Fibroblast of villous mesenchyme (primary cell): ENCODE data around the gene SPATA16. TPM values are rescaled to one million over a fixed set of nuclear protein-coding genes. Genes with fewer than 3 reads are reported as not detected.
A peak's percentile ranks its signal among the peaks of the same experiment; 100 is the strongest.
"Not testable (repeated sequence)": the region's sequence is repeated elsewhere in the genome, so short reads cannot be mapped to it uniquely, and the experiment has no call there.

Source experiments
- DNase-seq: peaks from one replicate; pipeline ENCODE4 v3.0.0-alpha.2; 2010; ENCODE audit warnings: low read depth
- H3K4me3 ChIP-seq: 2 replicates; pipeline ENCODE4 v1.5.1; 2011; ENCODE audit warnings: low read depth, mild to moderate bottlenecking, low read length
- CTCF ChIP-seq: IDR thresholded peaks from 2 replicates; pipeline ENCODE4 v1.5.1; 2012; ENCODE audit warnings: low read depth, mild to moderate bottlenecking, low read length; ENCODE audit not compliant: insufficient read depth
- total RNA-seq: library from RNA; depleted of rRNA; stranded (reverse); fragments of >200 nt; gene quantifications from 2 replicates; pipeline ENCODE4 v1.2.3, GENCODE V29; 2012

SPATA16 gene
- total RNA-seq, 1 donor = not detected

GRCh38 chr3:172882563-172882962 lies 258.5 kb downstream of the SPATA16 start:
- H3K4me3 ChIP-seq = no peak overlapping the region
- no peak for TF ChIP-seq CTCF
- no peak for DNase-seq

- H3K4me3 ChIP-seq, DNase-seq: not testable (repeated sequence)
These were observed 261.7 kb downstream of the SPATA16 start for GRCh38 chr3:172879381-172879780.

GRCh38 chr3:172877011-172877410 lies 264.0 kb downstream of the SPATA16 start:
- no peak overlapping the region for H3K4me3 ChIP-seq
- peak; percentile 58 for DNase-seq
- TF ChIP-seq CTCF = no peak

GRCh38 chr3:172876297-172876696 lies 264.7 kb downstream of the SPATA16 start:
- no peak for DNase-seq
- no peak for TF ChIP-seq CTCF
- no peak overlapping the region for H3K4me3 ChIP-seq

- no peak for TF ChIP-seq CTCF
- no peak for DNase-seq
- no peak overlapping the region for H3K4me3 ChIP-seq
These were observed 266.0 kb downstream of the SPATA16 start for GRCh38 chr3:172875039-172875438.

- no peak for TF ChIP-seq CTCF
- DNase-seq = no peak
- no peak overlapping the region for H3K4me3 ChIP-seq
These were observed 271.1 kb downstream of the SPATA16 start for GRCh38 chr3:172869784-172870518.

- no peak for TF ChIP-seq CTCF
- peak; percentile 78 for DNase-seq
These were observed 271.7 kb downstream of the SPATA16 start for GRCh38 chr3:172869368-172869771.

More at GRCh38 chr3:172869368-172869771, 271.7 kb downstream of the SPATA16 start:
- H3K4me3 ChIP-seq = no peak overlapping the region
